GM23338 (cell line): ENCODE data around the gene ETF1. TPM values are rescaled to one million over a fixed set of nuclear protein-coding genes. Genes with fewer than 3 reads are reported as not detected.

Experiments
- ATAC-seq: fragments of 200-7000 bp; cut with Tn5 transposase; 3 replicates; pipeline ENCODE4 v1.9.1; 2020
- DNase-seq: peaks from one replicate; pipeline ENCODE4 v3.0.0-alpha.2; 2015; ENCODE audit warnings: low spot score
- H2AFZ ChIP-seq: fragments of 200-600 bp; sonication (generic); 2 replicates; pipeline ENCODE4 v1.8.0; 2016; ENCODE audit warnings: antibody characterized with exemption, mild to moderate bottlenecking, moderate library complexity
- H3F3A ChIP-seq: fragments of 200-600 bp; sonication (generic); replicated peaks from 2 replicates; pipeline ENCODE4 v1.8.0; 2017; ENCODE audit warnings: antibody characterized with exemption, mixed run types, low read depth
- H3K27ac ChIP-seq: fragments of 200-600 bp; sonication (generic); 2 replicates; pipeline ENCODE4 v1.6.1; 2016; ENCODE audit warnings: low read depth
- H3K27me3 ChIP-seq: fragments of 200-600 bp; sonication (generic); 2 replicates; pipeline ENCODE4 v1.8.0; 2016; ENCODE audit warnings: mild to moderate bottlenecking, mixed run types, moderate library complexity; ENCODE audit not compliant: insufficient read depth
- H3K36me3 ChIP-seq: fragments of 200-600 bp; sonication (generic); 2 replicates; pipeline ENCODE4 v1.8.0; 2016; ENCODE audit warnings: mild to moderate bottlenecking; ENCODE audit not compliant: insufficient read depth
- H3K4me1 ChIP-seq: fragments of 200-600 bp; sonication (generic); 2 replicates; pipeline ENCODE4 v1.8.0; 2016; ENCODE audit warnings: mild to moderate bottlenecking, moderate library complexity; ENCODE audit not compliant: insufficient read depth
- H3K4me2 ChIP-seq: fragments of 200-600 bp; sonication (generic); 2 replicates; pipeline ENCODE4 v1.7.1; 2017; ENCODE audit warnings: mixed run types
- H3K4me3 ChIP-seq: fragments of 200-600 bp; sonication (generic); 2 replicates; pipeline ENCODE4 v1.6.1; 2016; ENCODE audit warnings: mixed run types
- H3K79me2 ChIP-seq: fragments of 200-600 bp; sonication (generic); replicated peaks from 2 replicates; pipeline ENCODE4 v1.8.0; 2017; ENCODE audit warnings: mild to moderate bottlenecking; ENCODE audit not compliant: insufficient read depth
- H3K9me2 ChIP-seq: fragments of 200-600 bp; sonication (generic); 2 replicates; pipeline ENCODE4 v1.8.0; 2017; ENCODE audit not compliant: insufficient read depth
- H4K20me1 ChIP-seq: fragments of 200-600 bp; sonication (generic); replicated peaks from 2 replicates; pipeline ENCODE4 v1.8.0; 2017; ENCODE audit warnings: mild to moderate bottlenecking; ENCODE audit not compliant: insufficient read depth
- H3K27ac Mint-ChIP-seq: 2 replicates; pipeline ENCODE4 v1.8.0; 2020; ENCODE audit warnings: inconsistent platforms, mild to moderate bottlenecking, moderate library complexity, mixed read lengths
- H3K27me3 Mint-ChIP-seq: 3 replicates; pipeline ENCODE4 v1.8.0; 2022; ENCODE audit warnings: low read depth, mild to moderate bottlenecking, moderate library complexity, mixed read lengths, inconsistent platforms; ENCODE audit not compliant: insufficient read depth, poor library complexity
- H3K36me3 Mint-ChIP-seq: 3 replicates; pipeline ENCODE4 v1.8.0; 2021; ENCODE audit warnings: low read depth, mild to moderate bottlenecking, inconsistent platforms, moderate library complexity, mixed read lengths
- H3K4me1 Mint-ChIP-seq: 3 replicates; pipeline ENCODE4 v1.8.0; 2020; ENCODE audit warnings: mild to moderate bottlenecking, inconsistent platforms, mixed read lengths
- H3K4me3 Mint-ChIP-seq: 3 replicates; pipeline ENCODE4 v1.8.0; 2021; ENCODE audit warnings: moderate library complexity, mild to moderate bottlenecking, inconsistent platforms, mixed read lengths
- H3K9me3 Mint-ChIP-seq: 3 replicates; pipeline ENCODE4 v1.8.0; 2020; ENCODE audit warnings: moderate library complexity, mild to moderate bottlenecking, inconsistent platforms, mixed read lengths
- CREB1 ChIP-seq: fragments of 250-450 bp; sonication (Bioruptor Pico); IDR thresholded peaks from 2 replicates; pipeline ENCODE4 v1.5.0; 2020; ENCODE audit warnings: low read depth, mild to moderate bottlenecking, moderate library complexity
- CTCF ChIP-seq, 2 experiments: fragments of 200-600 bp in 1 of 2; sonication (generic) in 1 of 2; conservative IDR thresholded peaks; 2 replicates each; pipeline versions ENCODE4 v1.5.1 to v1.6.1; 2016 to 2017; ENCODE audit warnings: antibody characterized with exemption in 2 of 2, low read depth in 2 of 2, mild to moderate bottlenecking in 2 of 2, moderate library complexity in 1 of 2
- ETS1 ChIP-seq: IDR thresholded peaks from 2 replicates; pipeline ENCODE4 v1.6.1; 2016; ENCODE audit warnings: antibody characterized with exemption
- EZH2 ChIP-seq: fragments of 200-600 bp; sonication (generic); IDR thresholded peaks from one replicate; pipeline ENCODE4 v1.8.0; 2017; ENCODE audit warnings: antibody characterized with exemption, mild to moderate bottlenecking, low read depth; ENCODE audit not compliant: unreplicated experiment
- NANOG ChIP-seq: IDR thresholded peaks from 2 replicates; pipeline ENCODE4 v1.6.1; 2016; ENCODE audit warnings: antibody characterized with exemption, borderline replicate concordance
- POLR2AphosphoS5 ChIP-seq: IDR thresholded peaks from 2 replicates; pipeline ENCODE4 v1.6.1; 2016; ENCODE audit warnings: antibody characterized with exemption, low read depth
- STAT1 ChIP-seq: IDR thresholded peaks from one replicate; pipeline ENCODE4 v1.6.1; 2016; ENCODE audit warnings: antibody characterized with exemption; ENCODE audit not compliant: unreplicated experiment
- ZNF331 ChIP-seq: fragments of 250-450 bp; sonication (Bioruptor Pico); IDR thresholded peaks from 2 replicates; pipeline ENCODE4 v1.5.0; 2020; ENCODE audit warnings: low read depth, mild to moderate bottlenecking, moderate library complexity
- polyA plus RNA-seq: library from polyadenylated mRNA; unstranded; fragments of >200 nt; fragmentation: Nextera tagmentation; extraction: Ambion mirVana; gene quantifications from 2 replicates; pipeline ENCODE4 v1.2.1, GENCODE V29; 2016
- total RNA-seq: library from RNA; depleted of rRNA; stranded (reverse); fragments of >200 nt; shearing (Covaris generic); gene quantifications from 2 replicates; pipeline ENCODE4 v1.2.3, GENCODE V29; 2014
- TF ChIP-seq, protein P1 (sequence below): fragments of 250-450 bp; sonication (Bioruptor Pico); IDR thresholded peaks from 2 replicates; pipeline ENCODE4 v1.5.0; 2020; ENCODE audit warnings: mild to moderate bottlenecking, moderate library complexity
- TF ChIP-seq, protein P2 (sequence below): IDR thresholded peaks from one replicate; pipeline ENCODE4 v1.6.1; 2018; ENCODE audit warnings: antibody characterized with exemption; ENCODE audit not compliant: unreplicated experiment

Gene ETF1
- total and polyA plus RNA-seq, 2 experiments from 2014 or later: 68.9 to 136 TPM

DNA sequence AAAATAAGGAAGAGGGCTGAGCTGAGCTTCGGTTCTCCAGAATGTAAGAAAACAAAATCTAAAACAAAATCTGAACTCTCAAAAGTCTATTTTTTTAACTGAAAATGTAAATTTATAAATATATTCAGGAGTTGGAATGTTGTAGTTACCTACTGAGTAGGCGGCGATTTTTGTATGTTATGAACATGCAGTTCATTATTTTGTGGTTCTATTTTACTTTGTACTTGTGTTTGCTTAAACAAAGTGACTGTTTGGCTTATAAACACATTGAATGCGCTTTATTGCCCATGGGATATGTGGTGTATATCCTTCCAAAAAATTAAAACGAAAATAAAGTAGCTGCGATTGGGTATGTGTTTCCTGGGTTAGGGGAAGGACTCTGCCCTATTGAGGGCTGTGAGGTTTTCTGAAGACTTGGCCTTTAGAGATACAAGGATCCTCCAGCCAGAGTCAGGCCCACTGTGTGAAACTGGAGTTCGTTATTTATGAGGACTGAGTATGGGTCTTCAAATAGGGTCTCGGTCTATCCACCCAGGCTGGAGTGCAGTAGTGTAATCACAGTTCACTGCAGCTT is 74.0 kb downstream of the ETF1 start (continued):
- TF ChIP-seq, protein P1, sequence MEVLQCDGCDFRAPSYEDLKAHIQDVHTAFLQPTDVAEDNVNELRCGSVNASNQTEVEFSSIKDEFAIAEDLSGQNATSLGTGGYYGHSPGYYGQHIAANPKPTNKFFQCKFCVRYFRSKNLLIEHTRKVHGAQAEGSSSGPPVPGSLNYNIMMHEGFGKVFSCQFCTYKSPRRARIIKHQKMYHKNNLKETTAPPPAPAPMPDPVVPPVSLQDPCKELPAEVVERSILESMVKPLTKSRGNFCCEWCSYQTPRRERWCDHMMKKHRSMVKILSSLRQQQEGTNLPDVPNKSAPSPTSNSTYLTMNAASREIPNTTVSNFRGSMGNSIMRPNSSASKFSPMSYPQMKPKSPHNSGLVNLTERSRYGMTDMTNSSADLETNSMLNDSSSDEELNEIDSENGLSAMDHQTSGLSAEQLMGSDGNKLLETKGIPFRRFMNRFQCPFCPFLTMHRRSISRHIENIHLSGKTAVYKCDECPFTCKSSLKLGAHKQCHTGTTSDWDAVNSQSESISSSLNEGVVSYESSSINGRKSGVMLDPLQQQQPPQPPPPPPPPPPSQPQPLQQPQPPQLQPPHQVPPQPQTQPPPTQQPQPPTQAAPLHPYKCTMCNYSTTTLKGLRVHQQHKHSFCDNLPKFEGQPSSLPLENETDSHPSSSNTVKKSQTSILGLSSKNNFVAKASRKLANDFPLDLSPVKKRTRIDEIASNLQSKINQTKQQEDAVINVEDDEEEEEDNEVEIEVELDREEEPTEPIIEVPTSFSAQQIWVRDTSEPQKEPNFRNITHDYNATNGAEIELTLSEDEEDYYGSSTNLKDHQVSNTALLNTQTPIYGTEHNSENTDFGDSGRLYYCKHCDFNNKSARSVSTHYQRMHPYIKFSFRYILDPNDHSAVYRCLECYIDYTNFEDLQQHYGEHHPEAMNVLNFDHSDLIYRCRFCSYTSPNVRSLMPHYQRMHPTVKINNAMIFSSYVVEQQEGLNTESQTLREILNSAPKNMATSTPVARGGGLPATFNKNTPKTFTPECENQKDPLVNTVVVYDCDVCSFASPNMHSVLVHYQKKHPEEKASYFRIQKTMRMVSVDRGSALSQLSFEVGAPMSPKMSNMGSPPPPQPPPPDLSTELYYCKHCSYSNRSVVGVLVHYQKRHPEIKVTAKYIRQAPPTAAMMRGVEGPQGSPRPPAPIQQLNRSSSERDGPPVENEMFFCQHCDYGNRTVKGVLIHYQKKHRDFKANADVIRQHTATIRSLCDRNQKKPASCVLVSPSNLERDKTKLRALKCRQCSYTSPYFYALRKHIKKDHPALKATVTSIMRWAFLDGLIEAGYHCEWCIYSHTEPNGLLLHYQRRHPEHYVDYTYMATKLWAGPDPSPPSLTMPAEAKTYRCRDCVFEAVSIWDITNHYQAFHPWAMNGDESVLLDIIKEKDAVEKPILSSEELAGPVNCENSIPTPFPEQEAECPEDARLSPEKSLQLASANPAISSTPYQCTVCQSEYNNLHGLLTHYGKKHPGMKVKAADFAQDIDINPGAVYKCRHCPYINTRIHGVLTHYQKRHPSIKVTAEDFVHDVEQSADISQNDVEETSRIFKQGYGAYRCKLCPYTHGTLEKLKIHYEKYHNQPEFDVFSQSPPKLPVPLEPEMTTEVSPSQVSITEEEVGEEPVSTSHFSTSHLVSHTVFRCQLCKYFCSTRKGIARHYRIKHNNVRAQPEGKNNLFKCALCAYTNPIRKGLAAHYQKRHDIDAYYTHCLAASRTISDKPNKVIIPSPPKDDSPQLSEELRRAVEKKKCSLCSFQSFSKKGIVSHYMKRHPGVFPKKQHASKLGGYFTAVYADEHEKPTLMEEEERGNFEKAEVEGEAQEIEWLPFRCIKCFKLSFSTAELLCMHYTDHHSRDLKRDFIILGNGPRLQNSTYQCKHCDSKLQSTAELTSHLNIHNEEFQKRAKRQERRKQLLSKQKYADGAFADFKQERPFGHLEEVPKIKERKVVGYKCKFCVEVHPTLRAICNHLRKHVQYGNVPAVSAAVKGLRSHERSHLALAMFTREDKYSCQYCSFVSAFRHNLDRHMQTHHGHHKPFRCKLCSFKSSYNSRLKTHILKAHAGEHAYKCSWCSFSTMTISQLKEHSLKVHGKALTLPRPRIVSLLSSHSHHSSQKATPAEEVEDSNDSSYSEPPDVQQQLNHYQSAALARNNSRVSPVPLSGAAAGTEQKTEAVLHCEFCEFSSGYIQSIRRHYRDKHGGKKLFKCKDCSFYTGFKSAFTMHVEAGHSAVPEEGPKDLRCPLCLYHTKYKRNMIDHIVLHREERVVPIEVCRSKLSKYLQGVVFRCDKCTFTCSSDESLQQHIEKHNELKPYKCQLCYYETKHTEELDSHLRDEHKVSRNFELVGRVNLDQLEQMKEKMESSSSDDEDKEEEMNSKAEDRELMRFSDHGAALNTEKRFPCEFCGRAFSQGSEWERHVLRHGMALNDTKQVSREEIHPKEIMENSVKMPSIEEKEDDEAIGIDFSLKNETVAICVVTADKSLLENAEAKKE: no peak
- TF ChIP-seq CREB1 (CRISPR knock-in tag) (no peak), ZNF331 (CRISPR knock-in tag) (no peak), STAT1 (no peak)

DNA sequence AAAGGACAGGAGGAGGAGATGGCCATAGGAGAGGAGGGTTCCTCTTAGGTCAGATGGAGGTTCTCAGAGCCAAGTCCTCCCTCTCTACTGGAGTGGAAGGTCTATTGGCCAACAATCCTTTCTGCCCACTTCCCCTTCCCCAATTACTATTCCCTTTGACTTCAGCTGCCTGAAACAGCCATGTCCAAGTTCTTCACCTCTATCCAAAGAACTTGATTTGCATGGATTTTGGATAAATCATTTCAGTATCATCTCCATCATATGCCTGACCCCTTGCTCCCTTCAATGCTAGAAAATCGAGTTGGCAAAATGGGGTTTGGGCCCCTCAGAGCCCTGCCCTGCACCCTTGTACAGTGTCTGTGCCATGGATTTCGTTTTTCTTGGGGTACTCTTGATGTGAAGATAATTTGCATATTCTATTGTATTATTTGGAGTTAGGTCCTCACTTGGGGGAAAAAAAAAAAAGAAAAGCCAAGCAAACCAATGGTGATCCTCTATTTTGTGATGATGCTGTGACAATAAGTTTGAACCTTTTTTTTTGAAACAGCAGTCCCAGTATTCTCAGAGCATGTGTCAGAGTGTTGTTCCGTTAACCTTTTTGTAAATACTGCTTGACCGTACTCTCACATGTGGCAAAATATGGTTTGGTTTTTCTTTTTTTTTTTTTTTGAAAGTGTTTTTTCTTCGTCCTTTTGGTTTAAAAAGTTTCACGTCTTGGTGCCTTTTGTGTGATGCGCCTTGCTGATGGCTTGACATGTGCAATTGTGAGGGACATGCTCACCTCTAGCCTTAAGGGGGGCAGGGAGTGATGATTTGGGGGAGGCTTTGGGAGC is 74.7 kb downstream of the ETF1 start:
- H4K20me1 ChIP-seq: peaks cover 14% of the 10 kb centered on the region; the same call in 1 of the 2 replicates
- H3K27me3 ChIP-seq: peaks cover 26% of the 10 kb centered on the region
- H3K4me1 ChIP-seq: peaks cover 5% of the 10 kb centered on the region
- no peaks in the 10 kb centered on the region for H3K9me2 ChIP-seq
- no peak overlapping the region for H3K4me2 ChIP-seq
- no peak overlapping the region for H3K27ac Mint-ChIP-seq
- H3F3A ChIP-seq: peaks cover 9% of the 10 kb centered on the region
- H3K4me3 ChIP-seq: peak overlapping the region; percentile 94
- H3K36me3 Mint-ChIP-seq: peaks cover 28% of the 10 kb centered on the region
- H3K36me3 ChIP-seq: 0 out of 2 replicates have a peak, but pooled peaks cover 3% of the 10 kb centered on the region
- H3K4me1 Mint-ChIP-seq: peaks cover 29% of the 10 kb centered on the region; the same call in 2 of the 3 replicates
- no peak for ATAC-seq
- H3K79me2 ChIP-seq: no peaks in the 10 kb centered on the region
- peaks cover 53% of the 10 kb centered on the region for H3K27me3 Mint-ChIP-seq
- H2AFZ ChIP-seq: no peak overlapping the region
- no peak for DNase-seq
- peaks cover 15% of the 10 kb centered on the region; the same call in 2 of the 3 replicates for H3K9me3 Mint-ChIP-seq
- H3K27ac ChIP-seq: no peak overlapping the region
- H3K4me3 Mint-ChIP-seq: peak overlapping the region; percentile 84
- TF ChIP-seq CREB1 (CRISPR knock-in tag) (no peak), STAT1 (no peak), ETS1 (no peak), NANOG (no peak), CTCF (conservative IDR thresholded peaks at IDR 0.05; ENCODE audit: low read depth in 2 of 2) (no peak), POLR2AphosphoS5 (no peak), EZH2 (no peak)
- TF ChIP-seq, protein P2, sequence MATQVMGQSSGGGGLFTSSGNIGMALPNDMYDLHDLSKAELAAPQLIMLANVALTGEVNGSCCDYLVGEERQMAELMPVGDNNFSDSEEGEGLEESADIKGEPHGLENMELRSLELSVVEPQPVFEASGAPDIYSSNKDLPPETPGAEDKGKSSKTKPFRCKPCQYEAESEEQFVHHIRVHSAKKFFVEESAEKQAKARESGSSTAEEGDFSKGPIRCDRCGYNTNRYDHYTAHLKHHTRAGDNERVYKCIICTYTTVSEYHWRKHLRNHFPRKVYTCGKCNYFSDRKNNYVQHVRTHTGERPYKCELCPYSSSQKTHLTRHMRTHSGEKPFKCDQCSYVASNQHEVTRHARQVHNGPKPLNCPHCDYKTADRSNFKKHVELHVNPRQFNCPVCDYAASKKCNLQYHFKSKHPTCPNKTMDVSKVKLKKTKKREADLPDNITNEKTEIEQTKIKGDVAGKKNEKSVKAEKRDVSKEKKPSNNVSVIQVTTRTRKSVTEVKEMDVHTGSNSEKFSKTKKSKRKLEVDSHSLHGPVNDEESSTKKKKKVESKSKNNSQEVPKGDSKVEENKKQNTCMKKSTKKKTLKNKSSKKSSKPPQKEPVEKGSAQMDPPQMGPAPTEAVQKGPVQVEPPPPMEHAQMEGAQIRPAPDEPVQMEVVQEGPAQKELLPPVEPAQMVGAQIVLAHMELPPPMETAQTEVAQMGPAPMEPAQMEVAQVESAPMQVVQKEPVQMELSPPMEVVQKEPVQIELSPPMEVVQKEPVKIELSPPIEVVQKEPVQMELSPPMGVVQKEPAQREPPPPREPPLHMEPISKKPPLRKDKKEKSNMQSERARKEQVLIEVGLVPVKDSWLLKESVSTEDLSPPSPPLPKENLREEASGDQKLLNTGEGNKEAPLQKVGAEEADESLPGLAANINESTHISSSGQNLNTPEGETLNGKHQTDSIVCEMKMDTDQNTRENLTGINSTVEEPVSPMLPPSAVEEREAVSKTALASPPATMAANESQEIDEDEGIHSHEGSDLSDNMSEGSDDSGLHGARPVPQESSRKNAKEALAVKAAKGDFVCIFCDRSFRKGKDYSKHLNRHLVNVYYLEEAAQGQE: no peak
